Tibial artery (tissue), 4 donors: Measurements from ENCODE around the gene POMGNT1.

Experiments
- DNase-seq, 2 donors: peaks; one replicate each; pipeline ENCODE4 v3.0.0-alpha.2; 2019
- H3K27ac ChIP-seq, 2 donors: fragments of 200-600 bp; sonication (generic) in 1 of 2; 1 replicate in 1 of 2; 2 replicates in 1 of 2; pipeline ENCODE4 v1.5.1; 2018 to 2019; ENCODE audit warnings: mild to moderate bottlenecking in 1 of 2
- H3K27me3 ChIP-seq, 2 donors: fragments of 200-600 bp; sonication (generic) in 1 of 2; one replicate each; pipeline versions ENCODE4 v1.5.1 to v1.6.0; 2016 to 2019
- H3K36me3 ChIP-seq, 3 donors: fragments of 200-600 bp; sonication (generic) in 2 of 3; one replicate each; pipeline ENCODE4 v1.5.1; 2016 to 2019; ENCODE audit warnings: mild to moderate bottlenecking in 2 of 3
- H3K4me1 ChIP-seq, 4 donors: fragments of 200-600 bp; sonication (generic) in 2 of 4; 1 replicate in 3 of 4; 2 replicates in 1 of 4; pipeline ENCODE4 v1.5.1; 2016 to 2019
- H3K4me3 ChIP-seq, 2 donors: fragments of 200-600 bp; sonication (generic) in 1 of 2; 1 replicate in 1 of 2; 2 replicates in 1 of 2; pipeline ENCODE4 v1.5.1; 2018 to 2019; ENCODE audit warnings: mild to moderate bottlenecking in 2 of 2
- H3K9me3 ChIP-seq, 3 donors: fragments of 200-600 bp; sonication (generic) in 1 of 3; one replicate each; pipeline ENCODE4 v1.5.1; 2016 to 2019
- intact Hi-C: fragments of 100-400 bp; cut with DNase I; formaldehyde crosslinking; loops from one replicate; pipeline ENCODE4 v1.15.0; 2023; ENCODE audit warnings: low total_unique reads
- TF ChIP-seq, protein P1 (sequence below), 2 experiments: fragments of 200-600 bp in 1 of 2; fragments of 450-650 bp in 1 of 2; IDR thresholded peaks; one replicate each; pipeline ENCODE4 v1.5.1; 2017 to 2019; ENCODE audit warnings: antibody characterized with exemption in 2 of 2, mild to moderate bottlenecking in 1 of 2, moderate library complexity in 1 of 2

POMGNT1 gene

DNA sequence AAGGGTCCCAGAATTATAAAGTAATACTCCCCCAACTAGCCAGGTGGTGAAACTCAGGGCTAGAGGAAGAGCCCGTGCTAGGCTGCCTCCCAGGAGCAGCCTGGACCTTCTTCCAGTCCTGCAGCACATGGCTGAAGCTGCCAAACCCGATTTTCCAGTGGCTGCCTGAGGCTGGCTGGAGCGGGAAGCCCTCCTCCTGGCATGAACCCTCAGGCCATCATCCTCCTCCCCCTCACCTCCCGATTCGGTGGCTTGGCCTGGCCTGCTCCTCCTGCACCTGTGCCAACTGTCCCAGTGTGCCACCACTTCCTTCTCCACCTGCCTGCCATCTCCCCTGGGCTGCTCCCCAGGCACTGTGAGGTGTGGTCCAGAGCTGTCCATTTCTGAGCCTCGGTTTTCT lies 26.4 kb downstream of the POMGNT1 start:
- intact Hi-C loops = no loop called here
- H3K36me3 ChIP-seq = no peaks in the 10 kb centered on the region
- no peak overlapping the region for H3K27ac ChIP-seq
- H3K4me3 ChIP-seq = no peak overlapping the region
- DNase-seq = no peak
- H3K27me3 ChIP-seq = peaks cover 0 to 9% of the 10 kb centered on the region in 2 donors
- TF ChIP-seq, protein P1, sequence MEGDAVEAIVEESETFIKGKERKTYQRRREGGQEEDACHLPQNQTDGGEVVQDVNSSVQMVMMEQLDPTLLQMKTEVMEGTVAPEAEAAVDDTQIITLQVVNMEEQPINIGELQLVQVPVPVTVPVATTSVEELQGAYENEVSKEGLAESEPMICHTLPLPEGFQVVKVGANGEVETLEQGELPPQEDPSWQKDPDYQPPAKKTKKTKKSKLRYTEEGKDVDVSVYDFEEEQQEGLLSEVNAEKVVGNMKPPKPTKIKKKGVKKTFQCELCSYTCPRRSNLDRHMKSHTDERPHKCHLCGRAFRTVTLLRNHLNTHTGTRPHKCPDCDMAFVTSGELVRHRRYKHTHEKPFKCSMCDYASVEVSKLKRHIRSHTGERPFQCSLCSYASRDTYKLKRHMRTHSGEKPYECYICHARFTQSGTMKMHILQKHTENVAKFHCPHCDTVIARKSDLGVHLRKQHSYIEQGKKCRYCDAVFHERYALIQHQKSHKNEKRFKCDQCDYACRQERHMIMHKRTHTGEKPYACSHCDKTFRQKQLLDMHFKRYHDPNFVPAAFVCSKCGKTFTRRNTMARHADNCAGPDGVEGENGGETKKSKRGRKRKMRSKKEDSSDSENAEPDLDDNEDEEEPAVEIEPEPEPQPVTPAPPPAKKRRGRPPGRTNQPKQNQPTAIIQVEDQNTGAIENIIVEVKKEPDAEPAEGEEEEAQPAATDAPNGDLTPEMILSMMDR (IDR thresholded peaks at IDR 0.05) = no peak
- H3K9me3 ChIP-seq = no peaks in the 10 kb centered on the region
- H3K4me1 ChIP-seq = peaks cover 0 to 41% (median 30%) of the 10 kb centered on the region in 4 donors

DNA sequence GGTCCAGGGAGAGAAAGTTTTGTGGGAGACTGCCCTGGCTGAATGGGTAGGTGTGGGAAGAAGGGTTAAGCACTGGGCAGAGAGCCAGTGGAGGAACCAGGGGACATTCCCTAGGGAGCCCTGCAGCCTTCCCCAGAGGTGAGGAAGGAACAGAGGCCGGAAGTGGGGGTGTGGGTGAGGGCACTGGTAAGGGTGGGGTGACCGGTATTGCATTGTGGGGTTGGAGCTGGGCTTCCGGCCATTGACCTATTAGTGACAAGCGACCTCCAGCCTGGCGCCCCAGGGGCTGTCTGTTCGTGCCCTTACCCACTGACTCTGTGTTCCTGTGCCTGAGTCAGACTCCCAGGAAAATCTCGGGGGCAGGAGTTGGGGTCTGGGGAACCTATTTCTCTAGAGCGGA lies 26.9 kb downstream of the POMGNT1 start:
- H3K27me3 ChIP-seq = peaks cover 0 to 9% of the 10 kb centered on the region in 2 donors
- DNase-seq = no peak
- TF ChIP-seq, protein P1 (IDR thresholded peaks at IDR 0.05) = no peak
- H3K36me3 ChIP-seq = no peaks in the 10 kb centered on the region
- no peaks in the 10 kb centered on the region for H3K9me3 ChIP-seq
- no peak overlapping the region for H3K27ac ChIP-seq
- peaks cover 0 to 47% (median 33%) of the 10 kb centered on the region in 4 donors for H3K4me1 ChIP-seq
- intact Hi-C loops = no loop called here
- no peak overlapping the region for H3K4me3 ChIP-seq

DNA sequence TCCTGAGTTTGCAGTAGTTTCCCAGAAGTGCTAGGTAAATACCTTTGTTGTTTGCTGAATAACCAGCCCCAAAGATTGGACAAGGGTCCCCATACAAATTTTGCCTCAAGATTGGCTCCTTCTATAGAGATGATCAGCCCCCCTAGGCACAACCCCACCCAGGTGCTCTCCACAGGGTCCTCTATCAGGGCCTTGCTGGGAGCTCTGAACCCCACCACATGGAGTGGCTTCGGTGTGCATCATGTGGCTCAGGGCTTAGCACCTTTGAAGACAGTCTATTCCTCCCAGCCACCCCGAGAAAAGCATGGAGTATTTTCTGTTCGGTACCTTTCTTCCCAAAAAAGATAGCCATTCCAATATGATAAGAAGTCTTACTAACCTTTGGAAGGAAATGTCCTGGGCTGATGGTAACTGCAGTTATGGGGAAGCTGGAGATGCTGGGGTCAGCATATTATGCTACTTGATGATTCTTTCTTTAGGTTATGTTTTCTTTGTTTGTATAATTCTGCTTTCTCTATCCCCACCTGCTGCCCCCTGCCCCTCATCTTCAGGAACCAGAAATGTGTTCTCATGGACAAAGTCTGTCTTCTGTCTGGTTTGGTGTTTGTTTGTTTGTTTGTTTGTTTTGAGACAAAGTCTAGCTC lies 28.3 kb downstream of the POMGNT1 start:
- Histone ChIP-seq H3K36me3 (no peaks in the 10 kb centered on the region), H3K4me3 (no peak overlapping the region), H3K27me3 (peaks cover 0 to 9% of the 10 kb centered on the region in 2 donors), H3K27ac (no peak overlapping the region), H3K9me3 (no peaks in the 10 kb centered on the region), H3K4me1 (peaks cover 0 to 42% (median 28%) of the 10 kb centered on the region in 4 donors)
- TF ChIP-seq, protein P1 (IDR thresholded peaks at IDR 0.05) = no peak
- DNase-seq = no peak
- intact Hi-C loops = no loop called here

DNA sequence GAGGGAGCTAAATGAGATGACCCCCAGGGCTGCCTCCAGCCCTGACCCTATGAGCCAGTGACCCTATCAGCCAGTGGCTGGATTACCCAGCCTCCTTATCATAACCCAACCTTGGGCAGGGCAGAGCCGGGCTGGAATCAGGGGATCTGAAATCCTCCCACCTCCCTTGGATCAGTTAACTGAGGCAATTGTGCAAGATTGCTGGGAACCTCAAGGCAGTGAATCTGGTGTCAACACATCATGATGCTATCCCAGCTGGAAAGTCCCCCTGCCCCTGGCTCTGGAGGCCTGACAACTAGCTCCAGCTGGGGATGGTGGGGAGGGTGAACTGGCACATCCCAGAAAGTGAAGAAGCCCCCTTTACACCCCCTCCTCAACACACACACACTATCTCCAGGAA lies 29.8 kb downstream of the POMGNT1 start:
- Histone ChIP-seq H3K9me3 (no peaks in the 10 kb centered on the region), H3K4me3 (no peak overlapping the region), H3K27ac (no peak overlapping the region), H3K27me3 (peaks cover 0 to 9% of the 10 kb centered on the region in 2 donors), H3K36me3 (no peaks in the 10 kb centered on the region), H3K4me1 (peaks cover 0 to 28% (median 14%) of the 10 kb centered on the region in 4 donors)
- intact Hi-C loops = no loop called here
- TF ChIP-seq, protein P1 (IDR thresholded peaks at IDR 0.05) = no peak
- no peak for DNase-seq

DNA sequence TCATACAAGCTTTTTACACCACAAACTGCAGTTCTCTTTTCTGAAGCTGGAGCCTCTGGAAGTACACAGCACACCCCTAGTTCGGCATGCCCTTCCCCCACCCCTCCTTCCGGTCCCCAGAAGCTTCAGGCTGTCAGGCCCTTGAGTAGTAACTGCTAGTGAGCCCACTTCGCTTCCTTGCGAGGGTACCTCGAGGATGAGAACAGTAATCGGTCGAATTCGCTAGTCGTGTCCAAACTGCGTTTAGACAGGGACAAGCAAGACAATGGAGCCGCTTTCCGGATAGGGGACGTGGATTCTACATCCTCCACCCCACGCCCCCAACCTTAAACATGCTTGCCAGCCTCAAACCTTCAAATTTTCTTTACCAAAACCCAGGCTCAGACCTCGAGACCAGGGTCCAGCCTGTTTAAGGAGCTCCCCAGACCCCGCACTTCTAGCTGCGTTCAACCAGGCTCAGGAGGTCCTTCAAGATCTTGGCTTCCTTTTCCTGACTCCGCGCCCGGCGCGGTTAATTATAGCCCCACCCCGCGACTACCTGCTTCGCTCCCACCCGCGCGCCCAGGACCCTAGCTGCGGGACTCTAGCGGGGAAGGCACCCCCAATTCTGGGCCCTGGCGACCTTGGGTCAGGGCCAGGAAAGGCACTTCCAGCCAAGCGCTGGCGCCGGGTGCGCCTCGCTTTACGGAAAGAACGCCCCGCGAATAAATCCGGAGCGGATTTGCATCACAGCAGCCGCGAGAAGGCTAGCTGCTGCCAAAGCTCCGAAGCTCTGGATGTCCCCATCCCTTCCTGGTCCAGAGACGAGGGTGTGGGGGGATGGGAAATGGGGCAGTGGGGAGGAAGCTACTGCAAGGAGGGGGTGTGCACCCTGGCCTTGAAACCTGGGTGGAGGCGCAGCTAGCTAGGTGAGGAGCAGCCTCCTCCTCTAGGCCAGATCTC lies 31.4 kb downstream of the POMGNT1 start:
- peak in 1 of 2 donors; percentile 78 for DNase-seq
- H3K36me3 ChIP-seq = no peaks in the 10 kb centered on the region
- TF ChIP-seq, protein P1 (IDR thresholded peaks at IDR 0.05) = no peak
- intact Hi-C loops = no loop called here
- peaks cover 0 to 9% of the 10 kb centered on the region in 2 donors for H3K27me3 ChIP-seq
- no peaks in the 10 kb centered on the region for H3K9me3 ChIP-seq
- peak overlapping the region; percentile 22 to 36 for H3K27ac ChIP-seq
- peaks cover 0 to 19% (median 10%) of the 10 kb centered on the region in 4 donors for H3K4me1 ChIP-seq
- peak overlapping the region; percentile 42 to 55 for H3K4me3 ChIP-seq
